T-helper 9 cell (primary cell): ENCODE measurements around the gene SERINC3.

Source experiments
- DNase-seq: peaks from one replicate; pipeline ENCODE4 v3.0.0-alpha.2; 2020

The SERINC3 gene

DNA sequence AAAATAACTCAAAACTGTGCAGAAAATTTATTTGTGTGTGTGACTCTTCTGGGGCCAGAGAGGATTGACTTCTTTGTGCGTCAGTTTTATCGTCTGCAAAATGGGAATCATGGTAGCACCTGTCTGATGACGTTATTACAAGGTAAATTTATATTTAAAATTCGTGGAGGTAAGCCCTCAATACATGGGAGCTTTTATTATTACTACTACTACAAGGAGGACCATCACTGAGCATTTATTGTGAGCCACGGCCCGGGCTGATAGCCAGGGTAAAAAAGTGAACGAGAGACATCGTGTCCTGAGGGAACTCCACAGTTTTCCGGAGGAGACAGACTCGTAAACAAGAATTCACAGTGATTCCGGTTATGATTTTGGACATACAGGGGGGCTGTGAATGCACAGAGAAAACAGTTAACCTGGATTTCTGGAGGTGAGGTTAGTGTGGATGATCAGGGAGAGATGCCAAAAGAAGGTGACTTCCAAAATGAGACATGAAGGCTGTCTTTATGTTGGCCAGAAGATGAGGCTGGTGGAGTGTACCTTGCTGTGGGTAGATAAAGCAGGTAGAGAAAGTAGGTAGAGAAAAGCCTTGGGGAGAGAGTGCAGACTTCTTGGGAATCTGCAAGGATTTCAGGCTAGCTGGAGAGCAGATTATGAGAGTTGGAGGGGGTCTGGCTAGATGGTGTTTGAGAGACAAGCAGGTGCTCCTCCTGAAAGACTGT, 10.6 kb upstream of the SERINC3 start:
- no peak for DNase-seq

DNA sequence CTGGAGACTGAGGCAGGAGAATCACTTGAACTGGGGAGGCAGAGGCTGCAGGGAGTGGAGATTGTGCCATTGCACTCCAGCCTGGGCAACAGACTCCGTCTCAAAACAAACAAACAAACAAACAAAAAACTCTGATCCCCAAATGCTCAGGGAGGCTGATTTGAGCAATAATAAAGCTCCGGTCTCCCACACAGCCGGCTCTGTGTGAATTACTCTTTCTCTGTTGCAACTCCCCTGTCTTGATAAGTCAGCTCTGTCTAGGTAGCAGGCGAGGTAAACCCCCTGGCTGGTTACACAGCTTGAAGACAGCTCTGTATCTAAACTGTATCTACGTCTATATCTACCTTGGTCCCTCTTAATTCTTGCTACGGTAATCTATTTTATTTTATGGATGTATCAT, 6.4 kb upstream of the SERINC3 start:
- DNase-seq, result no peak

DNA sequence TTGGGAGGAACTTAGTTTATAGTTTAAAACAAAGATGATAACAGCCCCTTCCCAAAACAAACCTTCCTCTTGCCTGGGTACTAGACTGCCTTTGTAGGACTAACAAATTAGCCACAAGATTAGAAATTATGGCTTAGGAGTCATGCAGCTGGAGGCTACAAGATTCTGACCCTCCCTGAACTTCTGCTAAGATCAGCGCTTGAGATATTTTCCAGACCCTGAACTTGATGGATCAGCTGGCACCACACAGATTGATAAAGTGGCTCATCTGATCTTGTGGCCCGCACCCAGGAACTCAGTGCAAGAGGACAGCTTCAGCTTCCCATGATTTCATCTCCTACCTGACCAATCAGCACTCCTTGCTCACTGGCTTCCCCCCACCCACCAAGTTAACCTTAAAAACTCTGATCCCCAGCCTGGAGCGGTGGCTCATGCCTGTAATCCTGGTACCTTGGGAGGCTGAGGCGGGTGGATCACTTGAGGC, 5.9 kb upstream of the SERINC3 start:
- DNase-seq, result no peak

DNA sequence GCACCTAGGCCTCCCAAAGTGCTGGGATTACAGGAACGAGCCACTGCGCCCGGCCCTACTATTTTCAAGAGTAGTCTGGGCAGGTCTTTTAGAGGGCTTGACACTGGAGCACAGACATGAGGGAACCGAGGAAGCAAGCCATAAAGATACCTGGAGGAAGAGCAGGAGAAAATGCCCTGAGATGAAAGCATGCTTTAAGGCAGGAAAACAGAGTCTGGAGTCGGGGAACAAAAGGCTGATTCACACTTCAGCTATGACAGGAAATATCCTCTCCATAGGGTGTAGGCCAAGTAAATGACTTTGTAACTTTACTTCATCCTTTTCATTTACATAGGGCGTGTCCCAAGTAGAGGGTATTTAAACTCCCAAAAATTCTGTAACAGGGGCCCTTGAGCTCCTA, 4.3 kb upstream of the SERINC3 start:
- no peak for DNase-seq

DNA sequence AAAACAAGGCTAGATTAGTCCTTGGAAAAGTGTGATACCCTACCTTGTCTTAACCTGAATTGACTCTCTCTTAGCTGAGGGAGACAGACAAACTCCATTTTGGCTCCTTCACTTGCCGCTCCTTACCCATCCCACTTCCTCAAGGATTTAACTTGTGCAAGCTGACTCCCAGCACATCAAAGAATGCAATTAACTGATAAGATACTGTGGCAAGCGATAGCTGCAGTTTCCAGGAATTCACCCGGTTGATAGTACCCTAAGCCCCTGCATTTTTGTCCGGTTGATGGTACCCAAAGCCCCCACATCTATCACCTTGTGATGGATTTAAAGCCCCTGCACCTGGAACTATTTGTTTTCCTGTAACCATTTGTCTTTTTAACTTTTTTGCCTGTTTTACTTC, 1.9 kb upstream of the SERINC3 start:
- DNase-seq, result no peak

DNA sequence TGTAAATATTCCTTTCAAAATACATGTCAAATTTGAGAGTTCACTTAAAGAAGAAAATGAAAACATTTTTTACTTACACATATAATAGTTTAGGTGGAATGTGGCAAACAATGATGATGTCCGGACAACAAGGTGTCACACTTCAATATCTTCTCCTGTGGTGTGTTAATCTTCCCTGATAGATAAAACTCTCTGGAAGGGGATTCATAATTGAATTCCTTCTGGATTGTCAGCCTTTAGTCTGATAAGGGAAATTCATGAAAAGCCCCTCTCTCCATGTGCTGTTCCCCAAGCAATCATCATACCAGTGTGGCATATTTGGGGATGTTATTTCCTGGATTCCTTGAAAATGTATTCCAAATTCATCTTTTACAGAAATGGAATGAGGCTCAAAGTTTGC, 971 bp upstream of the SERINC3 start:
- no peak for DNase-seq

DNA sequence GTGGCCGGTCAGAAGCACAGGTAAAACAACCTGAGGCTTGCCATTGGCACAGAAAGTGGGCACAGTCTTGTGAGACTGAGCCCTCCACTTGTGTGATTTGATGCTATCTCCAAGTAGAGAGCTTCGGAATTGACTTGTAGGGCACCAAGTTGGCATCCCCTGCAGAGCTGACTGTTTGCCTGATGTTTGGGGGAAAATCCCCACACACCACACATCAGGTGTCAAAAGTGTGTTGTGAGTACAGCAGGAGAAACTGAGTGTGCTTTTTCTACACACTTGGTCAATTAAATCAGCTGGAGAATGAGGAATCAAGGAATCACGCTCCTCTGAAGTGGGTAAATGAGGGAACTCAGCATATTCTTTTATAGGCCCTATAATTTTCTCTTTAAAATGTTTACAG, 989 bp downstream of the SERINC3 start:
- no peak for DNase-seq

DNA sequence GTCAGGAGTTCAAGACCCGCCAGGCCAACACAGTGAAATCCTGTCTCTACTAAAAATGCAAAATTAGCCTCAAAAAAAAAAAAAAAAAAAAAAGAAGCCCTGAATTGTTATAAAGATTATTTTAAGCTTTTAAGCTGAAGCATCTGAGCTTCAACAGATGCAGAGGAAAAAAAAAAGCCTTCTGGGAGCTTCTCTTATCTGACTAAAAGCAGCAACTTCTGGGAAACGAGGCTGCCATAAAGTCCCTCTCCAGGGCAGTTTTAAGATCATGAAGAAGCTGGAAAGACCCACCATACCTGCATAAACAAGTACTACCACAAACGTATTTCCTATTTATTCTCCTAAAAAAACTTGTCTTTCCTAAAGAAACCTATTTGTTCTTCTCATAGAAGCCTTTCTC, 3.6 kb downstream of the SERINC3 start:
- no peak for DNase-seq

DNA sequence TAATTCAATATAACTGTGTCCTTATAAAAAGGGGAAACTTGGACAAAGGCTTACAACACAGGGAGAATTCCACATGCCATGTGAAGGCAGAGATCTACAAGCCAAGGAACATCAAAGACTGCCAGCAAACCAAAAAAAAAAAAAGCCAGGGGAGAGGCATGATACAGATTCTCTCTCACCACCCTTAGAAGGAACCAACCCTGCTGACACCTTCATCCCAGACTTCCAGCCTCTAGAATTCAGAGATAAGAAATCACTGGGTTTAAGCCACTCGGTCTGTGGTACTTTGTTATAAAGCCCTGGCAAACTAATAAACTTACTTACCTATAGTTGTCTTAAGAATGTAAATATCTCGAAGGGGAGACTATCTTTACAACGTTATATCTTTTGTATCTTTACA, 4.4 kb downstream of the SERINC3 start:
- DNase-seq, result no peak

DNA sequence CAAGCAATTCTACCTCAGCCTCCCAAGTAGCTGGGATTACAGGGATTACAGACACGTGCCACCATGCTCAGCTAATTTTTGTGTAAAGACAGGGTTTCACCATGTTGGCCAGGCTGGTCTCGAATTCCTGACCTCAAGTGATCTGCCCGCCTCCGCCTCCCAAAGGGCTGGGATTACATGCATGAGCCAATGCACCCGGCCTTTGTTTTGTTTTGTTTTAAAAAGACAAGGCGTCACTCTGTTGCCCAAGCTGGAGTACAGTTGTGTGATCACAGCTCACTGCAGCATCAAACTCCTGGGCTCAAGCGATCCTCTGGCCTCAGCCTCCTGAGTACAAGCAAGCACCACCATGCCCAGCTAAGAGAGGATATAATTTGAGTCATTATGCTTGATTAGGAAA, 5.4 kb downstream of the SERINC3 start:
- DNase-seq, result no peak

DNA sequence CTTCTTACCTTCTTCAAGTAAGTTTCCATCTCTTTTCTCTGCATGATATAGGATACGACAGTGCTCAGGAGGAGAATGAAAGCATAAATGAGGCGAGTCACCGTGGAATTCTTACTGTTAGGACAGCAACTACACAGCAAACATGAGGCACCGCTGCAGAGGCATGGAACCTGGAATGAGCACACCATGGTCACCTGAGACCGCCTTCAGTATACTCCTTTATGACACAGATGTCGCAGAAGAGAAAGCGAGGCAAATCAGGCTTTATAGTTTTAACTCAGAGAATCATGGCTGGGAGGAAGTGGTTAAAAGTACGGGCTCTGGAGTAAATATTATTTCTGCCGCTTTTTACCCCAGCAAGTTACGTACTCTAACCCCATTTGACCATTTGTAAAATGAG, 8.0 kb downstream of the SERINC3 start:
- no peak for DNase-seq

DNA sequence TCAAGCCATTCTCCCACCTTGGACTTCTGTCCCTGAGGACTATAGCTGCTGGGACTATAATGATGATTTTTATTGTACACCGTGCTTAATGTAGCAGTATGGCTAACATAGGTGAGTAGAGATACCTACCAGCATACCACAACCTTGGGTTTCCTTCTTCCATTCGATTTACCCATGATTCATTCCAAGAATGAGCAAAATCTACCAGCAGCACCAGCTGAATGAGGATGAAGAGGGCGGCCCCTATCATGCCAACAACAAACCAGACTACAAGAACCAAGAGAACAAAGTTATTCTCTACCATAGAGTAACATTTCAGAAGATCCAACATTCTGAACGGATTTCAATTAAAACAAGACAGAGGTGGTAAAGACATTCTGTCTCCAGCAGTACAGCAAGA, 12.1 kb downstream of the SERINC3 start:
- DNase-seq, result no peak

DNA sequence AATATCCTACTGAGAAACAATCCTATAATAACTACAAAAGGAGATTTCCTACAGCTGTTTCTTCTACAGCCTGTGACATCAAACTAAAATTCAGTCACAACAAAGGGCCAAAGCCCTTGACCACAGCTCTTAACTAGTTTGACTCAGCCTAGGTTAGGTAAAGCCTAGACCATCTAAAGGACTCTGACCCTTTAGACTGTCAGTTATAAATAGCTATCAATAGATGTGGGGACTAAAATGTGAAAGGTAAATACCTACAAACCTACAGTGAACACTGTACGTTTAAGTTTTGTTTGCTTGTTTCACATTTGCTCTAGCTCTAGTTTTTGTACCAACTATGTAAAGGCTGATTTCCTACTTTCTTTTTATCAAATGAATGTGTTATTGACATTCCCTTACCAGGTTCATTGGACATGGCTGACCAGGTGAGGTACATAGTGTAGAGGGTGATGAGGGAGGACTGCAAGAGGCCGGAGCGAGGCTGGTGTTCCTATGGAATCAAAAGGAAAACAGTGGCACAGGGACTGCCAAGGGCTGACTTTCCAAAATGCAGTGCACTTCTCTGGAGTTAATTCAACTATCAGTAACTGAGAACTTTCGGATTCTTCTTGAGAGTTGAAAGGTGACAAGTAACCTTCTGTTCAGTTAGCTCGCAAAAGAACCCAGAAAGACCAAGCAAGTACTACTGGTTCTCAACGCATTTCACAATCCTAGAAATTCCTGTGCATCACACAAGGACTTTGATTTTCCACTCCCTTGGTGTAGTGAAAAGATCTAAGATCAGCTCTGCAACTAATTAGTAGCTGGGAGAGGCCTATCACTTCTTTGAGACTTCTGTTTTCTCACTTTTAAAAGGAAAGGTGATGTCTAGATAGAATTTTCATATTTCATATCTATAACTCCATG, 17.2 kb downstream of the SERINC3 start:
- DNase-seq, result no peak

DNA sequence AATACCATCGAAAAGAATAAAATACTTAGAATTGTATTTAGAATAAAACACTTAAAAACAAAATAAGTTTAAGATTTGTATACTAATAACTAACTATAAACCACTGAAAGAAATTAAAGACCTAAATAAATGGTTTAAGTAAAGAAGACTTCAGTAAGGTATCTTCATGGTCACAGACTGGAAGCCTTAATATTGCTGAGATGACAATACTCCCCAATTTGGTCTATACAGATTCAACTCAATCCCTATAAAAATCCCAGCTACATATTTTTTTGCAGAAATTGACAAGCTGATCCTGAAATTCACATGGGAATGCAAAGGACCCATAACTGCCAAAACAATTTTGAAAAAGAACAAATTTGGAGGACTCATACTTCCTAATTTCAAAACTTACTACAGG, 18.9 kb downstream of the SERINC3 start:
- no peak for DNase-seq

DNA sequence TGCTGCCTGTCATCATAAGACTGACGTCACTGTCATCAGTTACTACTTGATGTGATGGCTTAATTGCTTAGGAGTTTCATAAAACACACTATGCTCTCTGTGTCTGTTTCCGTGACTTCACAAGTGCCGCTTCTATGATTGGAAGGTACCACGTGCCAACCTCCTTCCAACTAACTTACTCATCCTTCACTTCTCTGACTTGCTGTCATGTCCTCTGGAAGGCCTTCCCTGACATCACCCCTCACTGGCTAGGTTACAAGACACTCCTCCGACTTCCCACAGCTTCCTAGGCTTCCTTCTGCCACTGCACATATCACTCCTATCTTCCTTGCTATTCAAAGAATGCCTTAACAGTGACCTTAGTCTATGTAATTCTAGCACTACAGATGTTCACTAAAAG, 20.4 kb downstream of the SERINC3 start:
- no peak for DNase-seq

DNA sequence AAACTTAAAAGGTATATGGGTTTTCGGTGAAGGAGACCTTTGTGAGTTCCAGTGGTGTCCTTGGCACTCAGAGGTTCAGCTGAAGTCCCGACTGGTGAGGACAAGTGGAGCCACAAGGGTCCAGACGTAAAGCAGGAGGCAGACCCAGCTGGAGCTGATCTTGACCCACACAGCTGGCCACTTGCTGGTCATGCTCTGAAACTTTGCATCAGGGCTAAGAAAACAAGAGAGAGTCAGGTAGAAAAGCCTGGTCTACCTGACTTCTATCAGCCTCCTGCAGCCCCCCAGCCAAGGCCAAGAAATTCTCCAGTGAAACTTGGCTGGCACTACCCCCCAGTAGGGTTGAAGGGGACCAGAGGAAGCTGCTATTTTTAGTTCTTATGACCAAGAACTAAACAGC, 21.6 kb downstream of the SERINC3 start:
- no peak for DNase-seq

DNA sequence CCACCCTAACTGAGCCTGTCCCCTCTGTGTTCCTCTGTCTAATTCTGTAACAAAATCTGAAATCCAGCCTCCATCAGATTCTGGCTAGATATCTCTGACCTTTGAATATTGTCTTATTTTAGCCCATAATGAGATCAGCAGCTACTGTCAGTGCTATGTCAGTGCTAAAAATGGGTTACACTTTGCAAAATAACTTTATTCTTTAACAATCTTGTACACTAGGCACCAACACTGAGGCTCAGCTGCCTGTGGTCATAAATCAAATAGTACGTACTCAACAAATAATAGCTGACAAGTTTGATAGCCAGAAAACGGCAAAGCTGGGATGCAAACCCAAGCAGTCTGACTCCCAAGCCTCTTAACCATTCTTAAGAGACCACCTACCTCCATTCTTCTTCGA, 24.1 kb downstream of the SERINC3 start:
- DNase-seq, result no peak

DNA sequence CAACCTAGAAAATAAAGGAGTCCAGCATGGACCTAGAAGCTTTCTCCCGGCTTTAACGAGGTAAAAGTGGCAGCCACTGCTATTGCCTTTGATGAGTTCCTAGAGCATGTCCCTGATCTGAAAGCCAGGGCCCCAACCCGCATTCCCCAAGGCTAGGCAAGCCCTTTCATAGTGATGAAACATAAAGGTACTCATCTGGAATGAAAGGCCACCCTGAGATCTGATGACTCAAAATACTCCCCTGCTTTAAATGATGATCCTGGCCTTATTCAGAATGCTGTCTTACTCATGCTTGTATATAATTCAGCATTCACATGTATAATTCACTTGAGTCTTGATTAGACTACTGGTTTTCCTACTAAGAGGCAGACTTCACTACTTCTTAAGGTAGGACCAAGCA, 24.9 kb downstream of the SERINC3 start:
- no peak for DNase-seq

DNA sequence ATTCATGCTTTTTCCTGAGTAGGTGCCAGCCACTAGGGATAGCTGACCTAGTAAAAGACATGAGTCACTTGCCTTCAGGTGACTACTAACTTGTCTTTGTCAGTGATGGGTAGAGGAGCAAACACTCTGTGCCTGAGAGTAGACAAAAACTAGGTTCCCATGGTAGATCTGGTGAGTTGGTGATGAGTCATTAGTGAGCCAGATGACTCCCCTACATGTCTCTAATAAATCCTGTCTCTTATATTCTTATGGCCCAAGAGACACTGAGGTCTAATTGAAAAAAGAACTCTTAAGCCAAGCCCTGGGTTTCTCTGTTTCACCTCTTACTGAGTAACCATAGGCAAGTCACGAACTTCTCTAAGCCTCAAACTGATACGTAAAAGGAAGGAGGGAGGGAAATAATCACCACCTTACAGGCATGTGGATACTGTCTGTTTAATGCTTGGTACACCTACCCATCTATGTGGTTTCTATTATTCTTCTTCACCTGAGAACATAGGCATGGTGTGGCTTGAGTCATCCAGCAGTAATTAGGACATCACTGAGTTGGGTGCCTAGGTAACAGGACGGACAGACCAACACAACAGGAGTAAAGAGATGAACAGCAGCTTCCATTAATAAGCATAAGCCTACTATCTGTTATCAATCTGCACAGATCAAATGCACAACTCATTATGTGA, 25.9 kb downstream of the SERINC3 start:
- DNase-seq, result no peak

DNA sequence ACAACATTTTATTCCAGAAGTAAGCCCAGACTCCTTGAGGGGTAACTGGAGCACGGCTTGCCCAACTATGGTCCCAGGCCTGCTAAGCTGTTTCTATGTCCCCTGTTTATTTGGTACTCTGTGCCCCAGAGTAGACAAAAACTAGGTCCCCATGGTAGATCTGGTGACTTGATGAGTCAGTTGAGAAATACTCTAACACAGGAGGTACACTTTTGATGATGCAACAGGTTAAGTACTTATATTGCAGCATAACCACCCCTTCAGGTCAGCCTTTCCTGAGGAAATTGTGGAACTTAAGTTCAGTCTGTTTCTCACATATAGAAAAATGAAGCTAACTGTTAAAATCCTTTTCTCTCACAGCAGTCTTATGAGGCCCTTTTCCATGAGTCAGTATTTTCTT, 26.6 kb downstream of the SERINC3 start:
- no peak for DNase-seq

DNA sequence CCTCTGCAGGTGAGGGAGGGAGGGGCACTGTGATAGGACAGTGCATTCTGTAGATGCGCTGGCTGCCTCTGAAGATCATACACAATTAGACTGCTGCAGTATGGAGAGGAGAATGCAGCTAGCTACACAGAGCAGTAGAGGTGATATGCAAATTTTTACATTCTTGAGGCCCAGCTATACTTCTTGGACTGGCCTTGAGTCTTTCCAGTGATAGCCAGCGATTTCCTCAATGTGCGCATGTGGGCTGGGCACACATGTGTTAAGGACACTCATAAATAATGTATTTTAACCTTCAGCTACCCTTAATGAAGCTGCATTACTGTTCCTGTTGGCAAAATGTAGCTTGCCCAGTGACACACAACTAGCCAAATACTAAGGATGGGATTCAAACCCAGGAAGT, 27.2 kb downstream of the SERINC3 start:
- no peak for DNase-seq

DNA sequence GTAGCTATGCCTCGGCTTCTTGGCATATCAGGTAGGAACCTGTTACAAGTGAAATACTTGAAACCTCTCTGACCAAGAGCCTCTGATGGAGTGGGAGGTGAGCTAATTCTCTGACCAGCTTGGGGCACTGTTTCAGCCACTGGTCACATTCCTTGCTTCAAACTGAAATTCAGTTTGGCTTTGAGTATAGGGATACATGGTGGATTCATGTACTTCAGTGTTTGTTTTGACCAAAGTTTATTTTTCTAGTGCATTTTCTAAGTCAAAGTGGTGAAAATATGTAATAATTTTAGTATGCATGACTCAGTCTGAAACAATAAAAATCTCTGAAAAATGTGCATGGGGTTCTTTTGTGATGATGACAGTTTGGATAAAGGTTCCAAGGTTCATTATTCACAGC, 27.6 kb downstream of the SERINC3 start:
- no peak for DNase-seq

DNA sequence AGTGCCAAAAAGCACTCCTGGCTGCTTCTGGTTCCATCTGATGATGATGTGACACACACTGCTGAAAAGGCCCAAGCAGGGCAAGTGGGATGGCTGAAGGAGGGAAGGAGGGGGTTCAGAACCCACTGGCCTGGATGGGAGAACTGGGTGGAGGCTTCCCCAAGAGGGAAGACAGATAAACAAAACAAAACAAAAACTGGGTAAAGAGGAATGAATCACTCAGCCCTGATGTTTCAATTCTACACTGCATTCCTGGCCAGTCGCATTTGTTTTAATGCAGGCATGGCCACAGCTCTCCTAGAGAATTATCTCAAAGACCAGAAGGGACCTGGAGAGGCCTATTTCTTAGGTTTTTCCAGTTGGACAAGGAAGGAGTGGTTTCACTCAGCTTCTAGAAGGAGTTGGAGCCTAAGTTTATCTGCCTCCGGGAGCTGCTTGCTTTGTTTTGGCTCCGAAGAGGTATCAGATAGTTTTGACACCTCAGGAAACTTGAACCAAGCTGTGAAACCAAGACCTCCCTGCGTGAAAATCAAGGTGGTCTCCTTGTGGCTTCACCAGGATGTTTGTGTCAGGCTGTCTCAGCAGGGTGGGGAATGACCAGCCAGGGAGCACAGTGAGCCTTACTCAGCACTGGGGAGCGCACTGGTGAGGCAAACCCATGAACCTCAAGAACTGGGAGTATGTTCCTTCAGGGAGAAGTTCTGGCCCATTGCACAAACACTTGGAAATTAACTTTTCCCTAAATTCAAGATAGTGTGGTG, 30.1 kb downstream of the SERINC3 start:
- DNase-seq, result no peak
